ENCODE measurements around the gene BUD23. TPM values are rescaled to one million over a fixed set of nuclear protein-coding genes. Genes with fewer than 3 reads are reported as not detected.

The BUD23 gene
- total RNA-seq, 1 experiment from 2014 or later, result 124 TPM

- ChIA-PET POLR2A (ENCODE audit: unreplicated experiment) (no interaction called here), CTCF (no interaction called here)
- Histone ChIP-seq H3K79me2 (ENCODE audit: low read length) (no peaks in the 10 kb centered on the region), H3K27me3 (ENCODE audit: low read length) (no peaks in the 10 kb centered on the region), H3K4me3 (ENCODE audit: low read length) (no peak overlapping the region), H3K9me3 (ENCODE audit: low read length) (no peaks in the 10 kb centered on the region), H3K36me3 (ENCODE audit: low read depth, low read length) (no peaks in the 10 kb centered on the region), H2AFZ (ENCODE audit: low read length) (no peak overlapping the region), H3F3A (ENCODE audit: low read length, unreplicated experiment) (no peaks in the 10 kb centered on the region), H3K9me2 (replicated peaks; ENCODE audit: low read length) (no peaks in the 10 kb centered on the region), H3K9ac (ENCODE audit: low read length) (no peak overlapping the region), H4K20me1 (ENCODE audit: low read length) (no peaks in the 10 kb centered on the region), H3K4me2 (ENCODE audit: low read length) (no peak overlapping the region), H3K4me1 (ENCODE audit: insufficient read depth, low read length) (no peaks in the 10 kb centered on the region), H3K27ac (ENCODE audit: low read length) (no peak overlapping the region)
- no TSS peak for BruUV-seq (replicated peaks)
- no peak for ATAC-seq
- DNase-seq, result no peak
- TF ChIP-seq EZH2 (IDR thresholded peaks at IDR 0.05; ENCODE audit: low read length, unreplicated experiment), result no peak
- no peak for TF ChIP-seq CTCF (conservative IDR thresholded peaks at IDR 0.05; ENCODE audit: low read depth, low read length)
- no peak for TF ChIP-seq EZH2phosphoT487 (IDR thresholded peaks at IDR 0.05; ENCODE audit: borderline replicate concordance, low read length)
- intact Hi-C loops (cut with micrococcal nuclease), result no loop called here
Observed at GRCh38 chr7:73727952-73728351, 44.6 kb downstream of the BUD23 start.

DNA sequence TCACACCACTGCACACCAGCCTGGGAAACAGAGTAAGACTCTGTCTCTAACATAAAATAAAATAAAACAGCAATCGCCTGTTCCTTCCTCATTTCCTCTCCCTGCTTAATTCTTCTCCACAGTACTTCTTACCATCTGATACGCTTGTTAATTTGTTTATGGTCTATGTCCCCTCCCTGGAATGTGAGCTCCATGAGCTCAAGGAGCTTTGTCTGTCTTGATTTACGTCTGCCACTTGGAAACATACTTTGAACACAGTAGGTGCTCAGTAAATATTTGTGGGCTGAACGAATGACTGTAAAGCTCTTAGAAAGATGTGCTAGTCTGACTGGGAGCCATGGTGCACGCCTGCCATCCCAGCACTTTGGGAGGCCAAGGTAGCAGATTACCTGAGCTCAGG lies 45.2 kb downstream of the BUD23 start:
- Histone ChIP-seq H4K20me1 (ENCODE audit: low read length) (no peaks in the 10 kb centered on the region), H3K4me2 (ENCODE audit: low read length) (no peak overlapping the region), H3K36me3 (ENCODE audit: low read depth, low read length) (no peaks in the 10 kb centered on the region), H3K9me2 (replicated peaks; ENCODE audit: low read length) (no peaks in the 10 kb centered on the region), H3K27ac (ENCODE audit: low read length) (no peak overlapping the region), H3K4me1 (ENCODE audit: insufficient read depth, low read length) (no peaks in the 10 kb centered on the region), H3K79me2 (ENCODE audit: low read length) (no peaks in the 10 kb centered on the region), H3K4me3 (ENCODE audit: low read length) (no peak overlapping the region), H3K9me3 (ENCODE audit: low read length) (no peaks in the 10 kb centered on the region), H3F3A (ENCODE audit: low read length, unreplicated experiment) (no peaks in the 10 kb centered on the region), H3K27me3 (ENCODE audit: low read length) (no peaks in the 10 kb centered on the region), H3K9ac (ENCODE audit: low read length) (no peak overlapping the region), H2AFZ (ENCODE audit: low read length) (no peak overlapping the region)
- TF ChIP-seq EZH2 (IDR thresholded peaks at IDR 0.05; ENCODE audit: low read length, unreplicated experiment) (no peak), EZH2phosphoT487 (IDR thresholded peaks at IDR 0.05; ENCODE audit: borderline replicate concordance, low read length) (no peak), CTCF (conservative IDR thresholded peaks at IDR 0.05; ENCODE audit: low read depth, low read length) (no peak)
- BruUV-seq (replicated peaks), result no TSS peak
- intact Hi-C loops (cut with micrococcal nuclease), result no loop called here
- no peak for DNase-seq
- POLR2A ChIA-PET (ENCODE audit: unreplicated experiment), result interaction anchor here (0.6 kb wide), 1 partner anchor 122 kb away, joined by 3 read pairs; no protein-coding TSS in a partner anchor
- CTCF ChIA-PET, result interaction anchor here (0.8 kb wide), 1 partner anchor 122 kb away, joined by 5 read pairs; no protein-coding TSS in a partner anchor
- ATAC-seq, result no peak

DNA sequence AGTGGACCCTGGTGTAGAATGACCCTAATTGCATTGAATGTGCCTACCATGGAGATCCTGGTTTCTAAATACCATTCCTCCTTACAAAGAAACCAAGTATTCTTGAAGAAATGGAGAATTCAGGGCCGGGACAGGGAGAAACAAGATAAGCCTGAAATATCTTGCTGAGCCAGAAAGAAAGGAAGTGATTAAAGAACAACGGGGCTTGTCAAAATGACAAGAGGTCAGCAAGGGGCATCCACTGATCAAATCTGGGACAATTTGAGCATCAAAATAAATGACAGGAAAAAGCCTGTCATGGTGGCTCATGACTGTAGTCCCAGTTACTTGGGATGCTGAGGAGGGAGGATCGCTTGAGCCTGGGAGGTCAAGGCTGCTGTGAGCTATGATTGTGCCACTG lies 47.1 kb downstream of the BUD23 start:
- Histone ChIP-seq H3K9me2 (replicated peaks; ENCODE audit: low read length) (no peaks in the 10 kb centered on the region), H3K36me3 (ENCODE audit: low read depth, low read length) (no peaks in the 10 kb centered on the region), H3K9ac (ENCODE audit: low read length) (no peak overlapping the region), H4K20me1 (ENCODE audit: low read length) (no peaks in the 10 kb centered on the region), H3K9me3 (ENCODE audit: low read length) (no peaks in the 10 kb centered on the region), H3K4me2 (ENCODE audit: low read length) (no peak overlapping the region), H2AFZ (ENCODE audit: low read length) (no peak overlapping the region), H3K4me1 (ENCODE audit: insufficient read depth, low read length) (peaks cover 6% of the 10 kb centered on the region; the same call in 1 of the 2 replicates), H3K27ac (ENCODE audit: low read length) (no peak overlapping the region), H3K4me3 (ENCODE audit: low read length) (no peak overlapping the region), H3K79me2 (ENCODE audit: low read length) (no peaks in the 10 kb centered on the region), H3K27me3 (ENCODE audit: low read length) (no peaks in the 10 kb centered on the region), H3F3A (ENCODE audit: low read length, unreplicated experiment) (no peaks in the 10 kb centered on the region)
- intact Hi-C loops (cut with micrococcal nuclease), result no loop called here
- ATAC-seq, result no peak
- DNase-seq, result no peak
- no TSS peak for BruUV-seq (replicated peaks)
- ChIA-PET CTCF (no interaction called here), POLR2A (ENCODE audit: unreplicated experiment) (no interaction called here)
- TF ChIP-seq EZH2phosphoT487 (IDR thresholded peaks at IDR 0.05; ENCODE audit: borderline replicate concordance, low read length) (no peak), EZH2 (IDR thresholded peaks at IDR 0.05; ENCODE audit: low read length, unreplicated experiment) (no peak), CTCF (conservative IDR thresholded peaks at IDR 0.05; ENCODE audit: low read depth, low read length) (no peak)

Data from PC-3 (cell line).